Glomerular endothelial cell (primary cell): ENCODE data around the gene PAX8. TPM values are rescaled to one million over a fixed set of nuclear protein-coding genes. Genes with fewer than 3 reads are reported as not detected.

Experiments
- DNase-seq: peaks from one replicate; pipeline ENCODE4 v3.0.0-alpha.2; 2011; ENCODE audit warnings: low read depth, low spot score; ENCODE audit errors: extremely low read depth
- total RNA-seq: library from RNA; depleted of rRNA; stranded (reverse); fragments of >200 nt; gene quantifications from 2 replicates; pipeline ENCODE4 v1.2.3, GENCODE V29; 2015

The PAX8 gene
- total RNA-seq, 1 donor from 2014 or later = 21.9 TPM

GRCh38 chr2:113173542-113174375 lies 105.0 kb downstream of the PAX8 start, which contains the start of gene PSD4:
Gene PSD4 (plus strand): TSS chr2:113173971. CDS start chr2:113182457, 8,486 bp downstream.
- no peak for DNase-seq

GRCh38 chr2:113172721-113173541 lies 105.8 kb downstream of the PAX8 start:
- DNase-seq = no peak

GRCh38 chr2:113171334-113172075 lies 107.2 kb downstream of the PAX8 start:
- no peak for DNase-seq

GRCh38 chr2:113169586-113169985 lies 109.1 kb downstream of the PAX8 start:
- no peak for DNase-seq

- DNase-seq = no peak
These were observed 109.7 kb downstream of the PAX8 start for GRCh38 chr2:113169002-113169530.

- DNase-seq = no peak
These were observed 110.8 kb downstream of the PAX8 start for GRCh38 chr2:113167962-113168340.

GRCh38 chr2:113167115-113167932 lies 111.4 kb downstream of the PAX8 start:
- no peak for DNase-seq

GRCh38 chr2:113166187-113166645 lies 112.5 kb downstream of the PAX8 start:
- no peak for DNase-seq

Other genes with a start within 250 kb of the PAX8 start
- gene IL36B, start 226.1 kb downstream of the PAX8 start, total RNA-seq = not detected in 2 replicates
- gene IL36RN, start 219.7 kb downstream of the PAX8 start, total RNA-seq = not detected in 2 replicates
- gene IL1F10, start 211.0 kb downstream of the PAX8 start, total RNA-seq = not detected in 2 replicates
- not detected in 2 replicates for gene IL1RN, start 151.3 kb downstream of the PAX8 start, total RNA-seq
- gene PSD4, start 105.0 kb downstream of the PAX8 start, total RNA-seq = 1.3 and 2.1 TPM in 2 replicates
- gene ZNG1B, start 158.8 kb upstream of the PAX8 start, total RNA-seq = 24.1 and 25.6 TPM in 2 replicates
- gene FOXD4L1, start 219.7 kb upstream of the PAX8 start, total RNA-seq = 0.05 TPM in 1 of 2 replicates, not detected in the other